HEK293 (cell line): ENCODE measurements around the gene SPPL2B.
A peak's percentile ranks its signal among the peaks of the same experiment; 100 is the strongest.

Experiments used
- CTCF ChIA-PET: fragments of 350-600 bp; formaldehyde crosslinking; extraction: SDS; loops from one replicate; lab custom pipeline; 2021; ENCODE audit warnings: antibody characterized with exemption; lab: Yijun Ruan, JAX
- POLR2A ChIA-PET: fragments of 300-600 bp; formaldehyde crosslinking; extraction: SDS; loops from one replicate; lab custom pipeline; 2020; ENCODE audit warnings: antibody characterized with exemption, inconsistent platforms; lab: Yijun Ruan, JAX
- H3K27ac ChIP-seq: fragments of 200-500 bp; sonication (Bioruptor generic); 2 replicates; pipeline ENCODE4 v1.5.1; 2014; ENCODE audit warnings: low read depth, low read length, control low read depth, inconsistent platforms; ENCODE audit errors: extremely low read depth
- H3K36me3 ChIP-seq, 2 experiments: fragments of 200-500 bp in 1 of 2; sonication (Bioruptor generic) in 1 of 2; 1 replicate in 1 of 2; 2 replicates in 1 of 2; pipeline ENCODE4 v1.5.1; 2014 to 2017; ENCODE audit warnings: inconsistent platforms in 2 of 2, low read length in 2 of 2; ENCODE audit not compliant: control insufficient read depth in 2 of 2, insufficient read depth in 1 of 2
- H3K4me1 ChIP-seq: fragments of 200-500 bp; sonication (Bioruptor generic); 2 replicates; pipeline ENCODE4 v1.5.1; 2014; ENCODE audit warnings: mild to moderate bottlenecking, low read length, inconsistent platforms; ENCODE audit not compliant: control insufficient read depth, insufficient read depth
- H3K4me3 ChIP-seq: 2 replicates; pipeline ENCODE4 v1.5.1; 2011; ENCODE audit warnings: low read depth, mild to moderate bottlenecking, control low read depth, low read length, moderate library complexity
- H3K9me3 ChIP-seq: fragments of 200-500 bp; sonication (Bioruptor generic); 2 replicates; pipeline ENCODE4 v1.5.1; 2014; ENCODE audit warnings: low read depth, low read length, inconsistent platforms; ENCODE audit not compliant: control insufficient read depth, insufficient read depth
- GFI1B ChIP-seq: fragments of 450-650 bp; formaldehyde crosslinking; IDR thresholded peaks from 2 replicates; pipeline ENCODE4 v1.5.1; 2016; ENCODE audit warnings: missing biosample characterization, missing genetic modification characterization
- ZBTB10 ChIP-seq: fragments of 450-650 bp; formaldehyde crosslinking; IDR thresholded peaks from 2 replicates; pipeline ENCODE4 v1.5.1; 2016; ENCODE audit warnings: missing biosample characterization, missing genetic modification characterization
- ZNF426 ChIP-seq: fragments of 450-650 bp; formaldehyde crosslinking; IDR thresholded peaks from 2 replicates; pipeline ENCODE4 v1.5.1; 2017; ENCODE audit warnings: missing biosample characterization, missing genetic modification characterization, mild to moderate bottlenecking, inconsistent platforms, moderate library complexity
- ZNF624 ChIP-seq: fragments of 450-650 bp; formaldehyde crosslinking; IDR thresholded peaks from 2 replicates; pipeline ENCODE4 v1.5.1; 2017; ENCODE audit warnings: missing biosample characterization, missing genetic modification characterization
- TF ChIP-seq, protein P1 (sequence below): fragments of 450-650 bp; formaldehyde crosslinking; IDR thresholded peaks from 2 replicates; pipeline ENCODE4 v1.5.1; 2016; ENCODE audit warnings: missing biosample characterization, missing genetic modification characterization
- TF ChIP-seq, protein P2 (sequence below): fragments of 450-650 bp; formaldehyde crosslinking; IDR thresholded peaks from 2 replicates; pipeline ENCODE4 v1.5.1; 2017; ENCODE audit warnings: missing biosample characterization, missing genetic modification characterization
- TF ChIP-seq, protein P3 (sequence below): fragments of 450-650 bp; formaldehyde crosslinking; IDR thresholded peaks from 2 replicates; pipeline ENCODE4 v1.5.1; 2016; ENCODE audit warnings: missing biosample characterization, missing genetic modification characterization

Gene SPPL2B

DNA sequence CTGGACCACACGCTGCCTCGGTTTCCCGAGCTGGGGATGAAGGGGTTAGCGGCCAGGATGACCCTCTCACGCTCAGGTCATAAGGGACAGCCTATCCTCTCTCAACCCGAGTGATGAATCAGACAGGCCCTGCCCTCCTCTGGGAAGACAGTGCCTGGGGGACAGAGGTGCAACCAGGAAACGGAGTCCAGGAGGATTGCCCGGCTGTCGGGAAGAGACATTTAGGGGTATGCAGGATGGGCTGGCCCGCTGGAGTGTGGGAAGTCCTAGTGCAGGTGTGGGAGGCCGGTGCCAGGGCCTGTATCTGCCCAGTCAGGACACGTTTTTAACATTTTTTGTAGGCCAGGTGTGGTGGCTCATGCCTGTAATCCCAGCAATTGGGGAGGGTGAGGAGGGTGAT is 8.4 kb upstream of the SPPL2B start (continued):
- no peak for TF ChIP-seq ZNF624
- TF ChIP-seq, protein P1, sequence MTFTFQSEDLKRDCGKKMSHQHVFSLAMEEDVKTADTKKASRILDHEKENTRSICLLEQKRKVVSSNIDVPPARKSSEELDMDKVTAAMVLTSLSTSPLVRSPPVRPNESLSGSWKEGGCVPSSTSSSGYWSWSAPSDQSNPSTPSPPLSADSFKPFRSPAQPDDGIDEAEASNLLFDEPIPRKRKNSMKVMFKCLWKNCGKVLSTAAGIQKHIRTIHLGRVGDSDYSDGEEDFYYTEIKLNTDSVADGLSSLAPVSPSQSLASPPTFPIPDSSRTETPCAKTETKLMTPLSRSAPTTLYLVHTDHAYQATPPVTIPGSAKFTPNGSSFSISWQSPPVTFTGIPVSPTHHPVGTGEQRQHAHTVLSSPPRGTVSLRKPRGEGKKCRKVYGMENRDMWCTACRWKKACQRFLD (tag by site-specific recombination): no peak

DNA sequence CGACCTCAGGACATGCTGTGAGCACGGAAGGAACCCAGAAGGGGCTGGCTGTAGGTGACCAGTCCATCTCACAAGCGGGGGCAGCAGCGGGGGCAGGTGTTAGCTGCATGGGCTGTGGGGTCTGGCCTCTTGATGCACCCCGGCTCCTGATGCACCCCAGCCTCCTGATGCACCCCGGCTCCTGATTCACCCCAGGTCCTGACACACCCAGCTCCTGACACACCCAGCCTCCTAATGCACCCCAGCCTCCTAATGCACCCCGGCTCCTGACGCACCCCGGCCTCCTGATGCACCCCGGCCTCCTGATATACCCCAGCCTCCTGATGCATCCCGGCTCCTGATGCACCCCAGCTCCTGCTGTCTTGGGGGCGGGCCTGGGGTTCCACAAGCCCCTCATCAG is 7.5 kb upstream of the SPPL2B start:
- H3K4me3 ChIP-seq: no peak overlapping the region
- ChIA-PET CTCF (interaction anchor here (0.5 to 1.8 kb wide), 2 partner anchors 47 to 66 kb away, joined by 3 to 5 read pairs; no protein-coding TSS in a partner anchor), POLR2A (no interaction called here)
- H3K27ac ChIP-seq: no peak overlapping the region
- peaks cover 11 to 26% of the 10 kb centered on the region in 2 experiments; a peak in 2 of 3 replicates for H3K36me3 ChIP-seq
- no peaks in the 10 kb centered on the region for H3K9me3 ChIP-seq
- H3K4me1 ChIP-seq: no peaks in the 10 kb centered on the region
- TF ChIP-seq GFI1B (tag by site-specific recombination) (no peak), ZBTB10 (tag by site-specific recombination) (peak; percentile 61; the same call in 1 of the 2 replicates)

GRCh38 chr19:2321565-2322283 is 6.8 kb upstream of the SPPL2B start:
- peaks cover 11 to 31% of the 10 kb centered on the region in 2 experiments; a peak in 2 of 3 replicates for H3K36me3 ChIP-seq
- TF ChIP-seq, protein P2, sequence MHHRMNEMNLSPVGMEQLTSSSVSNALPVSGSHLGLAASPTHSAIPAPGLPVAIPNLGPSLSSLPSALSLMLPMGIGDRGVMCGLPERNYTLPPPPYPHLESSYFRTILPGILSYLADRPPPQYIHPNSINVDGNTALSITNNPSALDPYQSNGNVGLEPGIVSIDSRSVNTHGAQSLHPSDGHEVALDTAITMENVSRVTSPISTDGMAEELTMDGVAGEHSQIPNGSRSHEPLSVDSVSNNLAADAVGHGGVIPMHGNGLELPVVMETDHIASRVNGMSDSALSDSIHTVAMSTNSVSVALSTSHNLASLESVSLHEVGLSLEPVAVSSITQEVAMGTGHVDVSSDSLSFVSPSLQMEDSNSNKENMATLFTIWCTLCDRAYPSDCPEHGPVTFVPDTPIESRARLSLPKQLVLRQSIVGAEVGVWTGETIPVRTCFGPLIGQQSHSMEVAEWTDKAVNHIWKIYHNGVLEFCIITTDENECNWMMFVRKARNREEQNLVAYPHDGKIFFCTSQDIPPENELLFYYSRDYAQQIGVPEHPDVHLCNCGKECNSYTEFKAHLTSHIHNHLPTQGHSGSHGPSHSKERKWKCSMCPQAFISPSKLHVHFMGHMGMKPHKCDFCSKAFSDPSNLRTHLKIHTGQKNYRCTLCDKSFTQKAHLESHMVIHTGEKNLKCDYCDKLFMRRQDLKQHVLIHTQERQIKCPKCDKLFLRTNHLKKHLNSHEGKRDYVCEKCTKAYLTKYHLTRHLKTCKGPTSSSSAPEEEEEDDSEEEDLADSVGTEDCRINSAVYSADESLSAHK (tag by site-specific recombination): no peak
- TF ChIP-seq GFI1B (tag by site-specific recombination): no peak
- TF ChIP-seq, all 188 proteins: peak for 0
- Histone ChIP-seq H3K4me1 (no peaks in the 10 kb centered on the region), H3K9me3 (no peaks in the 10 kb centered on the region), H3K27ac (no peak overlapping the region), H3K4me3 (no peak overlapping the region)
- POLR2A ChIA-PET: no interaction called here
- CTCF ChIA-PET: interaction anchor here (1.8 kb wide), 1 partner anchor 48 kb away, joined by 5 read pairs; no protein-coding TSS in a partner anchor

DNA sequence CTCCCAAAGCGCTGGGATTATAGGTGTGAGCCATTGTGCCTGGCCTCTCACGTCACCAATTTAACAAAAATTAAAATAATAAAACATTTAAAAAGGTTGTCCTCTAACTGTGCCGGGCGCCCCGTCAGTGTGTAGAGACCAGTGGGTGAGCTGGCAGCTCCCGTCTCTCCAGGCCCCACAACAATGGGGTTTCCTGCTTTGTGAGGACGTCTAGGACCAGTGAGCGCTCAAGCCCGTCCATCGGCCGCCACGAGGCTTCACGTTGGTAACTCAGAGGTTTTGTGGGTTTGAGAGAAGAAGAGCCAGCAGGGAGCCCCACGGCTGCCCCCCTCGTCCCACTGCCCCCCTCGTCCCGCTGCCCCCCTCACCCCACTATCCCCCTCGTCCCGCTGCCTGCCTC is 4.8 kb upstream of the SPPL2B start:
- Histone ChIP-seq H3K27ac (no peak overlapping the region), H3K36me3 (peaks cover 11 to 34% of the 10 kb centered on the region in 2 experiments; a peak in 2 of 3 replicates), H3K4me3 (no peak overlapping the region), H3K9me3 (no peaks in the 10 kb centered on the region), H3K4me1 (no peaks in the 10 kb centered on the region)
- CTCF ChIA-PET: no interaction called here
- TF ChIP-seq, protein P3, sequence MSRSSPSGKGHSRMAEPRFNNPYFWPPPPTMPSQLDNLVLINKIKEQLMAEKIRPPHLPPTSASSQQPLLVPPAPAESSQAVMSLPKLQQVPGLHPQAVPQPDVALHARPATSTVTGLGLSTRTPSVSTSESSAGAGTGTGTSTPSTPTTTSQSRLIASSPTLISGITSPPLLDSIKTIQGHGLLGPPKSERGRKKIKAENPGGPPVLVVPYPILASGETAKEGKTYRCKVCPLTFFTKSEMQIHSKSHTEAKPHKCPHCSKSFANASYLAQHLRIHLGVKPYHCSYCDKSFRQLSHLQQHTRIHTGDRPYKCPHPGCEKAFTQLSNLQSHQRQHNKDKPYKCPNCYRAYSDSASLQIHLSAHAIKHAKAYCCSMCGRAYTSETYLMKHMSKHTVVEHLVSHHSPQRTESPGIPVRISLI (tag by site-specific recombination): no peak
- no peak for TF ChIP-seq ZNF426 (tag by site-specific recombination)
- POLR2A ChIA-PET: no interaction called here
